ENCODE results near the gene ECHS1. TPM values are rescaled to one million over a fixed set of nuclear protein-coding genes. Genes with fewer than 3 reads are reported as not detected.
A peak's percentile ranks its signal among the peaks of the same experiment; 100 is the strongest.

Gene ECHS1
- polyA plus RNA-seq, 3 donors: 34.6 to 102 (median 85.1) TPM

GRCh38 chr10:133400624-133401424, 27.7 kb upstream of the ECHS1 start:
- Histone ChIP-seq H3K9ac (ENCODE audit: insufficient read depth, low read length, poor library complexity, severe bottlenecking) (no peak overlapping the region), H4K20me1 (ENCODE audit: insufficient read depth, low read length) (no peaks in the 10 kb centered on the region), H3K27ac (ENCODE audit: low read depth in 1 of 2, low read length in 2 of 2) (peak overlapping the region in 1 of 2 donors; percentile 65), H2AFZ (ENCODE audit: insufficient read depth, low read depth, low read length, poor library complexity, severe bottlenecking) (no peak overlapping the region), H3K36me3 (replicated peaks in 1 of 2; ENCODE audit: control insufficient read depth in 1 of 2, insufficient read depth in 2 of 2, low read length in 2 of 2) (peaks cover 50 to 96% of the 10 kb centered on the region in 2 donors), H3K9me3 (replicated peaks in 1 of 2; ENCODE audit: control insufficient read depth in 1 of 2, insufficient read depth in 1 of 2, low read length in 2 of 2) (no peaks in the 10 kb centered on the region), H3K27me3 (ENCODE audit: control insufficient read depth in 2 of 2, insufficient read depth in 2 of 2, low read length in 2 of 2) (no peaks in the 10 kb centered on the region), H3K79me2 (ENCODE audit: insufficient read depth, low read length) (peaks cover 9% of the 10 kb centered on the region), H3K4me3 (replicated peaks in 1 of 3; ENCODE audit: low read depth in 2 of 3, low read length in 3 of 3) (no peak overlapping the region), H3K4me1 (ENCODE audit: control insufficient read depth in 1 of 2, insufficient read depth in 2 of 2, low read length in 2 of 2) (no peaks in the 10 kb centered on the region), H3K4me2 (replicated peaks; ENCODE audit: extremely low read depth, low read length, poor library complexity, severe bottlenecking) (no peak overlapping the region)
- intact Hi-C loops (cut with micrococcal nuclease): no loop called here
- peak overlapping the region in 5 of 7 donors; percentile 47 to 75 (median 51) for H3K27ac Mint-ChIP-seq
- peaks cover 0 to 3% (median 0%) of the 10 kb centered on the region in 7 donors for H3K9me3 Mint-ChIP-seq
- no peak for TF ChIP-seq CTCF (IDR thresholded peaks at IDR 0.05)
- H3K36me3 Mint-ChIP-seq: peaks cover 77 to 89% of the 10 kb centered on the region in 2 donors
- DNase-seq: no peak
- H3K4me3 Mint-ChIP-seq: peak overlapping the region in 1 of 2 donors; percentile 32
- peaks cover 1% of the 10 kb centered on the region for H3K4me1 Mint-ChIP-seq
- 92% methylated on average over 3 of the region's 10 CpGs for WGBS (ENCODE audit: insufficient coverage)
- peaks cover 0 to 3% (median 0%) of the 10 kb centered on the region in 3 donors for H3K27me3 Mint-ChIP-seq (ENCODE audit: low read depth in 3 of 3)

GRCh38 chr10:133399123-133399601, 26.0 kb upstream of the ECHS1 start:
- no peak overlapping the region for H3K27ac Mint-ChIP-seq
- no peak overlapping the region for H3K4me3 Mint-ChIP-seq
- Histone ChIP-seq H3K4me2 (replicated peaks; ENCODE audit: extremely low read depth, low read length, poor library complexity, severe bottlenecking) (no peak overlapping the region), H3K36me3 (replicated peaks in 1 of 2; ENCODE audit: control insufficient read depth in 1 of 2, insufficient read depth in 2 of 2, low read length in 2 of 2) (peaks cover 46 to 82% of the 10 kb centered on the region in 2 donors), H3K27me3 (ENCODE audit: control insufficient read depth in 2 of 2, insufficient read depth in 2 of 2, low read length in 2 of 2) (no peaks in the 10 kb centered on the region), H2AFZ (ENCODE audit: insufficient read depth, low read depth, low read length, poor library complexity, severe bottlenecking) (no peak overlapping the region), H3K4me1 (ENCODE audit: control insufficient read depth in 1 of 2, insufficient read depth in 2 of 2, low read length in 2 of 2) (peaks cover 9 to 12% of the 10 kb centered on the region in 2 donors), H3K27ac (ENCODE audit: low read depth in 1 of 2, low read length in 2 of 2) (no peak overlapping the region), H3K9ac (ENCODE audit: insufficient read depth, low read length, poor library complexity, severe bottlenecking) (no peak overlapping the region), H3K4me3 (replicated peaks in 1 of 3; ENCODE audit: low read depth in 2 of 3, low read length in 3 of 3) (no peak overlapping the region), H4K20me1 (ENCODE audit: insufficient read depth, low read length) (no peaks in the 10 kb centered on the region), H3K9me3 (replicated peaks in 1 of 2; ENCODE audit: control insufficient read depth in 1 of 2, insufficient read depth in 1 of 2, low read length in 2 of 2) (no peaks in the 10 kb centered on the region), H3K79me2 (ENCODE audit: insufficient read depth, low read length) (peaks cover 23% of the 10 kb centered on the region)
- TF ChIP-seq CTCF (IDR thresholded peaks at IDR 0.05): no peak
- H3K27me3 Mint-ChIP-seq (ENCODE audit: low read depth in 3 of 3): peaks cover 0 to 3% (median 0%) of the 10 kb centered on the region in 3 donors
- WGBS (ENCODE audit: insufficient coverage): 96% methylated on average over 17 of the region's 19 CpGs
- H3K36me3 Mint-ChIP-seq: peaks cover 60 to 73% of the 10 kb centered on the region in 2 donors
- peaks cover 0 to 3% (median 0%) of the 10 kb centered on the region in 7 donors for H3K9me3 Mint-ChIP-seq
- H3K4me1 Mint-ChIP-seq: peaks cover 13% of the 10 kb centered on the region
- no peak for DNase-seq
- intact Hi-C loops (cut with micrococcal nuclease): no loop called here

Measured in CD14-positive monocyte (primary cell).